G401 (cell line): ENCODE data around the gene IFT81. TPM values are rescaled to one million over a fixed set of nuclear protein-coding genes. Genes with fewer than 3 reads are reported as not detected.

Experiments used
- DNase-seq: peaks from one replicate; pipeline ENCODE4 v3.0.0-alpha.2; 2015; ENCODE audit warnings: low spot score
- in situ Hi-C: cut with HindIII; loops from 2 replicates; pipeline ENCODE4 v1.10.0; 2016; ENCODE audit warnings: low sequenced_read_pairs, mixed read lengths
- total RNA-seq: library from RNA; depleted of rRNA; stranded (reverse); fragments of >200 nt; shearing (Covaris generic); gene quantifications from 2 replicates; pipeline ENCODE4 v1.2.3, GENCODE V29; 2014

Gene IFT81
- total RNA-seq, 1 experiment from 2014 or later, result 36.1 TPM

- no peak for DNase-seq
- in situ Hi-C loops, result no loop called here
These were observed 104.6 kb downstream of the IFT81 start for GRCh38 chr12:110228756-110229155.

GRCh38 chr12:110229409-110229808 lies 105.3 kb downstream of the IFT81 start:
- in situ Hi-C loops, result no loop called here
- DNase-seq, result no peak

GRCh38 chr12:110230655-110231054 lies 106.5 kb downstream of the IFT81 start:
- no peak for DNase-seq
- in situ Hi-C loops, result no loop called here

GRCh38 chr12:110233212-110233903 lies 109.2 kb downstream of the IFT81 start:
- in situ Hi-C loops, result no loop called here
- DNase-seq, result no peak

- no peak for DNase-seq
- in situ Hi-C loops, result no loop called here
These were observed 110.2 kb downstream of the IFT81 start for GRCh38 chr12:110234331-110234751.

- no peak for DNase-seq
- in situ Hi-C loops, result no loop called here
These were observed 110.6 kb downstream of the IFT81 start for GRCh38 chr12:110234755-110235154.

GRCh38 chr12:110235383-110235782 lies 111.2 kb downstream of the IFT81 start:
- in situ Hi-C loops, result no loop called here
- no peak for DNase-seq

- in situ Hi-C loops, result no loop called here
- no peak for DNase-seq
These were observed 119.1 kb downstream of the IFT81 start for GRCh38 chr12:110243227-110243626.

GRCh38 chr12:110244372-110244771 lies 120.2 kb downstream of the IFT81 start:
- in situ Hi-C loops, result no loop called here
- DNase-seq, result no peak

- in situ Hi-C loops, result no loop called here
- DNase-seq, result no peak
These were observed 120.7 kb downstream of the IFT81 start for GRCh38 chr12:110244829-110245228.

GRCh38 chr12:110245369-110245772 lies 121.2 kb downstream of the IFT81 start:
- peak; percentile 24 for DNase-seq
- in situ Hi-C loops, result no loop called here

GRCh38 chr12:110246636-110247339 lies 122.6 kb downstream of the IFT81 start:
- DNase-seq, result no peak
- in situ Hi-C loops, result no loop called here

GRCh38 chr12:110247340-110248095 lies 123.4 kb downstream of the IFT81 start:
- peak; percentile 49 for DNase-seq
- in situ Hi-C loops, result no loop called here

- peak; percentile 53 for DNase-seq
These were observed 123.9 kb downstream of the IFT81 start for GRCh38 chr12:110248096-110248447.

GRCh38 chr12:110249105-110249504 lies 124.9 kb downstream of the IFT81 start:
- in situ Hi-C loops, result no loop called here
- DNase-seq, result no peak

More at GRCh38 chr12:110248096-110248447, 123.9 kb downstream of the IFT81 start:
- in situ Hi-C loops, result no loop called here

GRCh38 chr12:110249716-110250225 lies 125.6 kb downstream of the IFT81 start:
- DNase-seq, result peak; percentile 36
- in situ Hi-C loops, result no loop called here

- DNase-seq, result no peak
- in situ Hi-C loops, result no loop called here
These were observed 127.2 kb downstream of the IFT81 start for GRCh38 chr12:110251381-110251780.

GRCh38 chr12:110252716-110253115 lies 128.6 kb downstream of the IFT81 start:
- no peak for DNase-seq
- in situ Hi-C loops, result no loop called here

GRCh38 chr12:110253176-110253575 lies 129.0 kb downstream of the IFT81 start:
- no peak for DNase-seq
- in situ Hi-C loops, result no loop called here

- DNase-seq, result no peak
- in situ Hi-C loops, result no loop called here
These were observed 130.9 kb downstream of the IFT81 start for GRCh38 chr12:110254971-110255540.
